ENCODE data around the gene PTPRQ.
"Not testable (repeated sequence)": the region's sequence is repeated elsewhere in the genome, so short reads cannot be mapped to it uniquely, and the experiment has no call there.

Gene PTPRQ

GRCh38 chr12:80472911-80473500 lies 29.0 kb downstream of the PTPRQ start:
- no peak for DNase-seq (ENCODE audit: low read depth in 2 of 2)

DNA sequence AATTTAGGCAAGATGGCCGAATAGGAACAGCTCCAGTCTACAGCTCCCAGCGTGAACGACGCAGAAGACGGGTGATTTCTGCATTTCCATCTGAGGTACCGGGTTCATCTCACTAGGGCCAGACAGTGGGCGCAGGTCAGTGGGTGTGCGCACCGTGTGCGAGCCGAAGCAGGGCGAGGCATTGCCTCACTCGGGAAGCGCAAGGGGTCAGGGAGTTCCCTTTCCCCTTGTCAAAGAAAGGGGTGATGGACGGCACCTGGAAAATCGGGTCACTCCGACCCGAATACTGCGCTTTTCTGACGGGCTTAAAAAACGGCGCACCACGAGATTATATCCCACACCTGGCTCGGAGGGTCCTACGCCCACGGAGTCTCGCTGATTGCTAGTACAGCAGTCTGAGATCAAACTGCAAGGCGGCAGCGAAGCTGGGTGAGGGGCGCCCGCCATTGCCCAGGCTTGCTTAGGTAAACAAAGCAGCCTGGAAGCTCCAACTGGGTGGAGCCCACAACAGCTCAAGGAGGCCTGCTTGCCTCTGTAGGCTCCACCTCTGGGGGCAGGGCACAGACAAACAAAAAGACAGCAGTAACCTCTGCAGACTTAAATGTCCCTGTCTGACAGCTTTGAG lies 33.6 kb downstream of the PTPRQ start:
- DNase-seq (ENCODE audit: low read depth in 2 of 2), result not testable (repeated sequence)

DNA sequence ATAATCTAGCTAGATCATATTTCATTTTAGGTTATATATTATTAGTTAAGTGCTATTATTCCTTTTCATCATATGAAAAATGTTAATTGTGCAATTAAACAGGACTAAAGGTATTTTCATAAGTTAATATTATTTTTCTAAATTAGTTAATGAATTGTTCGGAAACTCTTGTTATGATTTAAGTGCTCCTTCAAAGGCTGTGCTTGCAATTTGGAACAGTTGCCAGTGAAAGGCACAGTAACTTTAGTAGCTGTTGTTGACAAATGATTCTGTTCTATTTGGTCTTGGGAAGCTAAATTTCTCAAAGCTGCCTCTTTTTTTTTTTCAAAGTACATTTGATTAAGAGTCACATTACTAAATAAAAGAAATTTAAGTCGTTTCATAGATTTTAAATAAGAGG lies 40.7 kb downstream of the PTPRQ start:
- no peak for DNase-seq (ENCODE audit: low read depth in 2 of 2)

GRCh38 chr12:80485222-80485987 lies 41.4 kb downstream of the PTPRQ start:
- DNase-seq (ENCODE audit: low read depth in 2 of 2), result no peak

- DNase-seq (ENCODE audit: low read depth in 2 of 2), result no peak
Observed at GRCh38 chr12:80490329-80490728, 46.3 kb downstream of the PTPRQ start.

- DNase-seq (ENCODE audit: low read depth in 2 of 2), result no peak
Observed at GRCh38 chr12:80491166-80491565, 47.1 kb downstream of the PTPRQ start.

DNA sequence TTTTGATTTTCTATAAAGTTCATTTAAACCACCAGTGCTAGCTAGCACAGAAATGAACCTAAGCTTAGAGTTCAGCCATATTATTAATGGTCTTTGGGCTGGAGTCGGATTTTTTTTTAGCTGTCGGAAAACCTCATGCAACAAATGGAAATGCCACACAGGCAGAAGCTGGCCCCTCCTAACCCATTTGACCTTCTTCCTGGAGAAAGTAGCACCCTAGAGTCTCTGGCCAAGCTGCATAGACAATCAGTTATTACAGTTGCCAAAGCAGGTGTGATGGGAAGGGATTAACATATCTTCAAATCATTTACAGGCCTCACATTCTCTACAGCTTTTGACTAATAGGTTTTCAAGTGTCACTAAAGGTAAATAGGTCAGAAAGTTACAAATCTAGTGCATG lies 49.4 kb downstream of the PTPRQ start:
- DNase-seq (ENCODE audit: low read depth in 2 of 2), result no peak

DNA sequence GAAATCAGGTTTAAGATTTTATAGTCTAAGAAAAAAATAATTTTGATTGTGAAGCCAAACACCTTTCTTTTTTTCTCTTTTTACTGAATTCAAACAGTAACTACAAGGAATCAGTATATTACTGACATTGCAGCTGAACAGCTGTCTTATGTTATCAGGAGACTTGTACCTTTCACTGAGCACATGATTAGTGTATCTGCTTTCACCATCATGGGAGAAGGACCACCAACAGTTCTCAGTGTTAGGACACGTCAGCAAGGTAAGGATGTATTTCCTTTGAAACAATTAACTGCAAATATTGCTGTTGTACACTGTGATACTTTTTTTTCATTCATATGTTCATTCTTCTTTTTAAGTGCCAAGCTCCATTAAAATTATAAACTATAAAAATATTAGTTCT lies 50.8 kb downstream of the PTPRQ start:
- DNase-seq (ENCODE audit: low read depth in 2 of 2), result no peak

DNA sequence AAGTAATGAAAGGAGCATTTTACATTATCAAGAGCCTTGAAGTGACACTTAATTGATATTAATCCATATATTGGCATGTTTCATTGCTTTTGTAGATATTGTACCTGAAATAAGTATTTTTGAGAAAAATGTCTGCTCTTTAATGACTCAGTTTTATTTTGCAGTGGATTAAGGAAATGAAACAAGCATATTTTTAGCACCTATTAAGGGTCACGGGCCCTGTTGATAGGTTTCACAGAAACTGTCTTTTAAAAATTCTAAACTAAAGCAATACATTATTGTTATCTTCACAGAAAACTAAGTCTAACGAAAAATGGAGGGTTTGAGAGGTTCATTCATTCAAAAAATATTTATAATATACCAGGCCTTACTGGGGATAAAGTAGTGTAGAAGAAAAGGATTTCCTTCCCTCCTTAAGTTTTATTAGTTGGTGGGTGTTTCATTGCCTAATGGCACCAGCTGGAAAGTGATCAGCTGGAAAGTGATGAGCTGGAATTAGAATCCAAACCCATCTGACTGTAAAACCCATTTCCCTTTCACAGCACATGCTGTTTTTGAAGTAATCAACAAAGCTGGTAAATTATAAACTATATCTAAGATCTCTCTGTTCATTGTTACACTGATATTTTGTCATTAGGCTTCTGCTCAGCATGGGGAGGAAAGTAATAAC lies 54.2 kb downstream of the PTPRQ start:
- DNase-seq (ENCODE audit: low read depth in 2 of 2), result no peak

DNA sequence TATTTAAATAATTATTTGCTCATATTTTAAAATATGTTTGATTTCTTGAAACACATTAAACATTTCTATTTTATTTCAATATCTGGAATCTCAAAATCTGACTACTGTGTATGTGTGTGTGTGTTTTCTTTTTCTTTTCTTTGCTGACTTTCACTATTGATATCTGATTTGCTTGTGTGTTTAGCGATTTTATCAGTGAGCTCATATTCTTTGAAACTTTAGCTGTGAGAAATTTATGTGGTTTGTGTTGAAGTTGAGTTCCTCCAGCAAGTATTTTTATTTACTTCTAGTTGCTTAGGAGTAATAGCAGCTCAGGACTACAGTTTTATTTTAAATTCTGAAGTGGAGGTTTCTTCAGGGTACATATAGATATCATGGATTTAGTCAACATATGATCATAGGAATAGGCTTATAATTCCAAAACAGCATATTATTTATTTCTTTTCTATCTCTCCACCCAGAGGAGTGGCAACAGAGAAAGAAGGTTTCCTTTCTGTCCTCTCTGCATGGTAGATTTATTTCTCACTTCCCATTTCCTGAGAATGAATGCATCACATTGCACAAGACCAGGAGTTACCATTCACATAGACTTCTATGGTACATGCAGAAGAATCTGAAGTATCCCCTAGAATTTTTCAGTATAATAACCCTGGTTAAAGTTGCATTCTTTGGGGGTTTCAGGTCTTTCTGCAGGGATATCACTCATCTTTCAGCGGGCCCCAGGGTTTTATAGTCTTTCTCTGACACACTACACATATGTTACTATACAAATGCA lies 60.5 kb downstream of the PTPRQ start:
- no peak for DNase-seq (ENCODE audit: low read depth in 2 of 2)

- no peak for DNase-seq (ENCODE audit: low read depth in 2 of 2)
Observed at GRCh38 chr12:80509781-80510556, 65.9 kb downstream of the PTPRQ start.

- DNase-seq (ENCODE audit: low read depth in 2 of 2), result no peak
Observed at GRCh38 chr12:80512781-80513180, 68.7 kb downstream of the PTPRQ start.

GRCh38 chr12:80513211-80513610 lies 69.2 kb downstream of the PTPRQ start:
- DNase-seq (ENCODE audit: low read depth in 2 of 2), result no peak

GRCh38 chr12:80517655-80518054 lies 73.6 kb downstream of the PTPRQ start:
- no peak for DNase-seq (ENCODE audit: low read depth in 2 of 2)

DNA sequence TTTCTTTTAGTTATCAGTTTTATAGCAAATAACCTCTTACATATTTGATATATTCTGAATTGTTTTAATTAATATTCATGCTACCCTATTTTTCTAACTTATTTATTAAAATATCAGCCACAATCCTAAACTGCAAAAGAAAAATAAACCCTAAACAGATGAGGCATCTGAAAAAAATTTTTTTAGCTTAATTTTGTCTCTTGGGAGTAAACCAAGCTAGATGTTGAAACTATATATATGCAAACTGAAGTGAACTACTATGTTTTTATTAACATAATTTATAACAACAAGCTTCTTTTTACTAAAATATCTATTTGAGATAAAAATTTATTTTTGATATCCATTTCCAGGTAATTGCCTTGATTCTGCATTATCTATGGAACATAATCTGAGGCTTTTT lies 87.6 kb downstream of the PTPRQ start:
- DNase-seq (ENCODE audit: low read depth in 2 of 2), result no peak

- DNase-seq (ENCODE audit: low read depth in 2 of 2), result no peak
Observed at GRCh38 chr12:80539029-80539428, 95.0 kb downstream of the PTPRQ start.

- no peak for DNase-seq (ENCODE audit: low read depth in 2 of 2)
Observed at GRCh38 chr12:80549298-80549697, 105.3 kb downstream of the PTPRQ start.

GRCh38 chr12:80551897-80552296 lies 107.9 kb downstream of the PTPRQ start:
- DNase-seq (ENCODE audit: low read depth in 2 of 2), result no peak

DNA sequence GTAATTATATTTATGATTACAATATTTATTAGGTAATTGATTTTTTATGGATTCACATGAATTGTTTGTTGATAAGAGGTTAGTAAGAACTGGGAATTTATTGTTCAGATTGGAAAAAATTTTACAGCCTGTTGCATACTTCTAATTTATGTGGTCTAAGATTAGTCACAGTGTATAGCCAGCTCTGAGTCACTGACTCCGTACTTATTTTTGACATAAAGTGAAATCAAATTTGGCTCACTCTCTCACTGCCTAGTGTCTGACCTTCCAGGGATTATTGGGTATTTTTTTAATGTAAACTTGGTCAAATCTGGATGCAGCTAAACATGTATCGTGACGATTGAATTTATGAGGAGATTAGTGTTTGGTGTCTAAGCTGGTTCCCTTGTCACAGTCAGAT lies 109.3 kb downstream of the PTPRQ start:
- no peak for DNase-seq (ENCODE audit: low read depth in 2 of 2)

DNA sequence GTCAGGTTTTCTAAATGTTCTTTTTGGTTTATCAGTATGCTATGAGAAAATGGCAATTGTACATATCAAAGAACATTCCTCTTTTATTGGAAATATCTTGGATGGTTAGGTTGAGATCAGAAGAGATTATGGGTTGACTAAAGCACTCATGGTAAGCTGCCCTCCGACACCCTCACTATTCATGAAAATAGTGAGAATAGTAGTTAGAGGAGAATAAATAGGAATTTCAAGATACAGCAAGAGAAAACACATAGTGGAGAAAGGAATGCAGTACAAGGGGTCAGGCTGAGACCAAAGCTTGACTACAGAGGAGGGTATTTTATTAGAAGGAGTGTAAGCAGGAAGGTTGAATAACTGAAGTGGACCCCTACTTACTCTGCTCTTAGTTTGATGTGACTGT lies 112.5 kb downstream of the PTPRQ start:
- DNase-seq (ENCODE audit: low read depth in 2 of 2), result no peak

DNA sequence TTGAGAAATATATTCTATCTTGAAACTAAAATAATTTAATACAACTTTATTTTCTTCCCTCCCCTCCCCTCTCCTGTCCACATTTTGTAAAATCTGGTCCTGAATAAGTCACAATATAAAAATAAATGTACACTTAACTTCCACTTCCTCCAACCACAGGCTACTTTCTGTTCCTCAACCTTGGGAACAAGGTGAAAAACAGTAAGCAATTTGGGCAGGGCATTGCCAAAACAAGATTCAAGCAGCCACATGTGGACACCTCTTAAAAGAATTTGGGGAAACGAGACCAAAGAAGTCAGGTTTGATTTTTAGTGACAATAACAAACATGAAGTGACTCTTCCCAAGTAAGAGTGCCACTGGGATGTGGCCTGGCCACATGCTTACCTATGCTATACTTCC lies 115.7 kb downstream of the PTPRQ start:
- DNase-seq (ENCODE audit: low read depth in 2 of 2), result no peak

All from stimulated activated CD4-positive, alpha-beta T cell treated with anti-CD3 and anti-CD28 coated beads, Interleukin-1b, Interleukin-23, amount 100 ng/mL, for 4 hours (primary cell).